Mammary epithelial cell (primary cell): ENCODE results near the gene TMEFF2.

Source experiments
- EZH2 ChIP-seq: IDR thresholded peaks from 2 replicates; pipeline ENCODE4 v1.6.1; 2012; ENCODE audit warnings: low read length, inconsistent platforms, borderline replicate concordance
- TF ChIP-seq, protein P1 (sequence below), 2 donors: IDR thresholded peaks in 1 of 2; conservative IDR thresholded peaks in 1 of 2; 2 replicates each; pipeline ENCODE4 v1.5.1; 2011 to 2012; ENCODE audit warnings: inconsistent platforms in 2 of 2, low read length in 2 of 2, mild to moderate bottlenecking in 2 of 2, control low read depth in 1 of 2, low read depth in 1 of 2; ENCODE audit not compliant: insufficient read depth in 1 of 2; ENCODE audit errors: extremely low read depth in 1 of 2

DNA sequence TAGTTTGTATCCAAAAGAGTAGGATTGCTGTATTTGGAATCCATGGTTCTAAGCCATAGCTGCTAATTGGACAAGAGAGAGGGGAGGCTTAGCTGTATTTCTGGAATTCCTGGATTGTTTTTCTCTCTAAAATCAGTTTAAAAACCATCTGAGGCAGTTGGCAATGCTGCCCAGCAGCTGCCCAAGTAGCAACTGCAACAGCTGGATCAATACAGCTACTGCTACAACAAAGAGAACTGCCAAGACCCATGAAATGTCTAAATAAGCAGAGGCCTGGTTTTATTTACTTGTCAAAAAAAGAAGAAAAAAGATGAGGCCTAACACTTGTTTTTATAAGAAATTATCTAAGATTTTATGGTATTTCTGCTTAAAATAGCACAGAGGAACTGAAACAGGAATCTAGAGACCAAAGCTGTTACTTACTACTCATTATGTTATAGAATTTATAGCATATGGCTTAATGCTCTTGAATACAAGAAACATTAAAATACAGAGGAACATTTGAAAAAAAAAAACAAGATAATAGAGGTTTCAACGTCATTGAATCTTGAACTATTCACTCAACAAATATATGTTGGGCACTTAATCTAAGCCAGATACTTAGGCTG is 39.1 kb downstream of the TMEFF2 start:
- TF ChIP-seq, protein P1, sequence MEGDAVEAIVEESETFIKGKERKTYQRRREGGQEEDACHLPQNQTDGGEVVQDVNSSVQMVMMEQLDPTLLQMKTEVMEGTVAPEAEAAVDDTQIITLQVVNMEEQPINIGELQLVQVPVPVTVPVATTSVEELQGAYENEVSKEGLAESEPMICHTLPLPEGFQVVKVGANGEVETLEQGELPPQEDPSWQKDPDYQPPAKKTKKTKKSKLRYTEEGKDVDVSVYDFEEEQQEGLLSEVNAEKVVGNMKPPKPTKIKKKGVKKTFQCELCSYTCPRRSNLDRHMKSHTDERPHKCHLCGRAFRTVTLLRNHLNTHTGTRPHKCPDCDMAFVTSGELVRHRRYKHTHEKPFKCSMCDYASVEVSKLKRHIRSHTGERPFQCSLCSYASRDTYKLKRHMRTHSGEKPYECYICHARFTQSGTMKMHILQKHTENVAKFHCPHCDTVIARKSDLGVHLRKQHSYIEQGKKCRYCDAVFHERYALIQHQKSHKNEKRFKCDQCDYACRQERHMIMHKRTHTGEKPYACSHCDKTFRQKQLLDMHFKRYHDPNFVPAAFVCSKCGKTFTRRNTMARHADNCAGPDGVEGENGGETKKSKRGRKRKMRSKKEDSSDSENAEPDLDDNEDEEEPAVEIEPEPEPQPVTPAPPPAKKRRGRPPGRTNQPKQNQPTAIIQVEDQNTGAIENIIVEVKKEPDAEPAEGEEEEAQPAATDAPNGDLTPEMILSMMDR (conservative IDR thresholded peaks at IDR 0.05 in 1 of 2, IDR thresholded peaks at IDR 0.05 in 1 of 2; ENCODE audit: extremely low read depth in 1 of 2, insufficient read depth in 1 of 2, low read depth in 1 of 2, low read length in 2 of 2), result no peak
- no peak for TF ChIP-seq EZH2
